Stimulated activated CD4-positive, alpha-beta T cell treated with anti-CD3 and anti-CD28 coated beads, Interleukin-1b, Interleukin-23, amount 100 ng/mL, for 24 hours (primary cell): ENCODE measurements around the gene CD74.
A peak's percentile ranks its signal among the peaks of the same experiment; 100 is the strongest.

Experiments
- DNase-seq, 4 experiments: peaks; one replicate each; pipeline ENCODE4 v3.0.0-alpha.2; 2020; ENCODE audit warnings: low read depth in 4 of 4, low spot score in 1 of 4

The CD74 gene

GRCh38 chr5:150410524-150411244 is 2.0 kb downstream of the CD74 start:
- peak in 2 of 4 experiments; percentile 18 to 34 for DNase-seq

GRCh38 chr5:150409638-150410523 is 2.8 kb downstream of the CD74 start:
- DNase-seq: peak in 1 of 4 experiments; percentile 18

GRCh38 chr5:150408231-150408943 is 4.3 kb downstream of the CD74 start:
- no peak for DNase-seq

- no peak for DNase-seq
Measured at GRCh38 chr5:150407096-150407720, 5.5 kb downstream of the CD74 start.

GRCh38 chr5:150406723-150407095 is 6.0 kb downstream of the CD74 start:
- no peak for DNase-seq

GRCh38 chr5:150406103-150406722 is 6.5 kb downstream of the CD74 start:
- no peak for DNase-seq

GRCh38 chr5:150404941-150405816 is 7.5 kb downstream of the CD74 start:
- DNase-seq: no peak

- DNase-seq: no peak
Measured at GRCh38 chr5:150404535-150404934, 8.2 kb downstream of the CD74 start.

GRCh38 chr5:150404121-150404520 is 8.6 kb downstream of the CD74 start:
- DNase-seq: no peak

GRCh38 chr5:150402901-150403342 is 9.8 kb downstream of the CD74 start:
- DNase-seq: no peak

GRCh38 chr5:150402229-150402773 is 10.4 kb downstream of the CD74 start:
- DNase-seq: no peak

GRCh38 chr5:150401376-150402228 is 11.1 kb downstream of the CD74 start:
- no peak for DNase-seq

- no peak for DNase-seq
Measured at GRCh38 chr5:150401076-150401375, 11.7 kb downstream of the CD74 start.

- DNase-seq: no peak
Measured at GRCh38 chr5:150400316-150401075, 12.2 kb downstream of the CD74 start.

- no peak for DNase-seq
Measured at GRCh38 chr5:150399524-150400211, 13.0 kb downstream of the CD74 start.

- DNase-seq: no peak
Measured at GRCh38 chr5:150398722-150399523, 13.8 kb downstream of the CD74 start.
